Globus pallidus (tissue), 1 donor: Measurements from ENCODE around the gene SPDYE17.
A peak's percentile ranks its signal among the peaks of the same experiment; 100 is the strongest.
"Not testable (repeated sequence)": the region's sequence is repeated elsewhere in the genome, so short reads cannot be mapped to it uniquely, and the experiment has no call there.

Experiments used
- DNase-seq: peaks from one replicate; pipeline ENCODE4 v3.0.0-alpha.2; 2015; ENCODE audit warnings: low spot score

Gene SPDYE17, protein sequence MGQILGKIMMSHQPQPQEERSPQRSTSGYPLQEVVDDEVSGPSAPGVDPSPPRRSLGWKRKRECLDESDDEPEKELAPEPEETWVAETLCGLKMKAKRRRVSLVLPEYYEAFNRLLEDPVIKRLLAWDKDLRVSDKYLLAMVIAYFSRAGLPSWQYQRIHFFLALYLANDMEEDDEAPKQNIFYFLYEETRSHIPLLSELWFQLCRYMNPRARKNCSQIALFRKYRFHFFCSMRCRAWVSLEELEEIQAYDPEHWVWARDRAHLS

DNA sequence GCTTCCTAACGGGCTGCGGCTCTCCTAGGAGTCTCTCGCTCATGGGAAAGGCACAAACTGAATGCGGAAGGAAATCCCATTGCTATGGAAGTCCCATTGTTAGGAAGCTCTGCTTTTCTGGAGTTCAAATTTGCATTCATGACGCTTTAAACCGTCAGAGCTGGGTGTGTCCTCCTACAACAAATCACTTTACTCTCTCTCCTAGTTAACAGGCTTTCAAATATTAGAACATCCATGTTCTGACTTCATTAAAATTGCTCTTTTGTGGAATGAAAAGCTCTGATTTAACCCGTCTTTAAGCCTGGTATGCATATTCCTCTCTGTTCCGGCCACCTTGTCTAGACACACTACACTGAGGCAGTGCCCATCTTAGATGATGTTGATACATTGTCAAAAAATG lies at the start of gene SPDYE17:
SPDYE17 (minus strand) TSS at position 101 of the 400 bp plus-strand sequence. CDS start 1,791 bp downstream, outside the sequence.
- not testable (repeated sequence) for DNase-seq

DNA sequence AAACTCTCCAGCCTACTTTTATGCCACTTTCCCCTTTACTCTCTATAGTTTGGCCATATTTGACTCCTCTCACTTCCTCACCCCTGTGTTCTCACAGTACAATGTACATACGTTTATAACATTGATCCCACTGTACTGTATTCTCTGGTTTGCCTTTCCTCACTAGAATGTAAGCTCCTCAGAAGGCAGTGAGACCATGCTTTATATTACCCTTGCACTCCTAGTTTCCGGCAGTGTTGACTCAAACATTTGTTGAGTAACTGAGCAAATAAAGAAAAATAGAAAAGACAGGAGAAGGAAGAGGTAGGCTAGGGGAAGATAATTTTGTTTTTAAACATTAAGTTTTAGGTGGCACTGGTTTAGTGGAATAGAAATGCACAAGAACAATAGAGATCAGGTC lies 48.1 kb upstream of the SPDYE17 start:
- not testable (repeated sequence) for DNase-seq

DNA sequence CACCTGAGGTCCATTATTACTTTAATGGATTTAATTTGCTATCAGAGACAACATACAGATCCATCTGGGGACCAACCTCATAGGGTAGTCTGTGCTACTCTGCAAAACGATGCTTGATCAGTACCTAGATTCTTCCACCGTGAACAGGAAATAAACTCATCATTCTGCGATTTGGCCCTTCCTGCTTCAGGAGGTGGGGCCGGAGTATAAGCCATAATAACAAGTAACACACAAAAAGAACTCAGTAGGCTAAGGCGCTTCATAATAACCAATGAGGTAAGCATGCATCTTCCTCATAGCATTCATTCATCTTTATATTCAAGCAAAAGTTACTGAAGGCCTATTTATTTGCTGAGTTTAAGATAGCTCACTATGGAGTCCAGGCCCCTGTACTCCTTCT lies 47.5 kb upstream of the SPDYE17 start:
- DNase-seq: not testable (repeated sequence)

DNA sequence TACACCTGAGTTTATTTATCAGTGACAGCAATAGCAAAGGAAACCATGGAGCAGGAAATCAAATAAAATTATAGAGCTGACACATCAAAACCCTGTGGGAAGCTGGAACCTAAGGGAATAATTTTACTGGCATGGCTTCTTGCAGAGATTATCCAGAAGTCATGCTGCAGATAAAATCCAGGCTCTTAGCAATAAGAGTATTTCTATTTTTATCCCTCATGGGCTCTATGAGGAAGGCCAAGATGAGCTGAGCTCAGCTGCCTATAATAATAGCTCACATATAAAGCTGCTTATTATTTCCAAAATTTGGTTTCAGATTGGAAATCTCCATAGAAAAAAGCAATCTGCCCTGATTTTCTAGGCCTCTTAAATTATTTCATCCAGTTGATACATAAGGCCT lies 47.0 kb upstream of the SPDYE17 start:
- not testable (repeated sequence) for DNase-seq

DNA sequence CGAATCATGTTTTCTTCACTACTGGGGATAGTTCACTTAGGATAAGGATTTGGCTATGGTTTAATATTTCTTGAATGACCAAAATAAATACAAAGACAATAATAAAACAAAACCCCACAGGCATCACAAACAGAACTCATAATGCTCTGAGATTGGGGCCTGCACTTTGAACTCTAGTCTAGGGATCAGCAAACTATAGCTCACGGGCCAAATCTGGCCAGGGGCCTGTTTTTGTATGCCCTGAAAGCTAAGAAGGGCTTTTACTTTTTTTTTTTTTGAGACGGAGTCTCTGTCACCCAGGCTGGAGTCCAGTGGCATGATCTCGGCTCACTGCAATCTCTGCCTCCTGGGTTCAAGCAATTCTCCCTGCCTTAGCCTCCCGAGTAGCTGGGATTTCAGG lies 44.9 kb upstream of the SPDYE17 start:
- DNase-seq: not testable (repeated sequence)

DNA sequence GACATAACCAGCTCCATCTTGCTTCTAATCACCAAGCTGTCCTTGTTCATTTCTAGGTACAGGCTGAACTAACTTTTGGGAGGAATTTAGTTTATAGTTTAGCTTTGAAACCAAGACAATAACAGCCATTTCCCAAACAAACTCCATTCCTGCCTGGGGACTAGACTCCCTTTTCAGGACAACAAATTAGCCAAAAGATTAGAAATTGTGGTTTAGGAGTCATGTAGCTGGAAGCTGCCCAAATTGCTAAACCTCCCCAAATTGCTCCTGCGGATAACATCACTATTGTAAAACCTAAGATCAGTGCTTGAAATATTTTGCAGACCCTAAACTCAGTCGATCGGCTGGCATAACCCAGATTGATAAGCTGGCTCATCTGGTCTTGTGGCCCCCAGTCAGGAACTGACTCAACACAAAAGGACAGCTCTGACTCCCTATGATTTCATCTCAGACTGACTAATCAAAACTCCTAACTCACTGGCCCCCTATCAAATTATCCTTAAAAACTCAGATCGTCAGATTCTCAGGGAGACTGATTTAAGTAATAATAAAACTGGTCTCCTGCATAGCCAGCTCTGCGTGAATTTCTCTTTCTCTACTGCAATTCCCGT lies 42.7 kb upstream of the SPDYE17 start:
- not testable (repeated sequence) for DNase-seq

DNA sequence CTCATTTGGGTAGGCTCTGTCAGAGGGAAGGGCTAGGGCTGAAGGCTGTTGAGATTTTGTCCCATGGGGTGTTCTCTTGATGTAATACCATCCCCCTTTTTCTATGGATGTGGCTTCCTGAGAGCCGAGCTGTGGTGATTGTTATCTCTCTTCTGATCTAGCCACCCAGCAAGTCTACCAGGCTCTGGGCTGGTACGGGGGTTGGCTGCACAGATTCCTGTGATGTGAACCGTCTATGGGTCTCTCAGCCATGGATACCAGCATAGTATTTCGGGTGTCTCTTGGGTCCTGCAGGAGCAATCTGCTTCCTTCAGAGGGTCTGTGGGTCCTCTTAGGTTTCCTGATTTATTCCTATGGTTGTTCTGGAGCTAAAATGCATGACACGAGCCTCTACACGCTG lies 38.9 kb upstream of the SPDYE17 start:
- not testable (repeated sequence) for DNase-seq

DNA sequence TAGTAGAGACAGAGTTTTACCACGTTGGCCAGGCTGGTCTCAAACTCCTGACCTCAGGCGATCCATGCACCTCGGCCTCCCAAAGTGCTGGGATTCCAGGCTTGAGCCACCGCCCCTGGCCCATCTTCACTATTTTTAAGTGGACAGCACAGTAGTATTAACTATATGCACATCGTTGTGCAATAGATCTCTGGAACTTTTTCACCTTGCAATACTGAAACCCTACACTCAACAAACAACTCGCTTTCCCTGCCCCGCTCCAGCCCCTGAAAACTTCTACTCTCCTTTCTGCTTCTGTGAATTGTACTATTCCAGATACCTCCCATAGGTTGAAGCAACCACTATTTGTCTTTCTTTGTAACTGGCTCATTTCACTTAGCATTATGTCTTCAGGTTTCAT lies 33.7 kb upstream of the SPDYE17 start:
- not testable (repeated sequence) for DNase-seq

DNA sequence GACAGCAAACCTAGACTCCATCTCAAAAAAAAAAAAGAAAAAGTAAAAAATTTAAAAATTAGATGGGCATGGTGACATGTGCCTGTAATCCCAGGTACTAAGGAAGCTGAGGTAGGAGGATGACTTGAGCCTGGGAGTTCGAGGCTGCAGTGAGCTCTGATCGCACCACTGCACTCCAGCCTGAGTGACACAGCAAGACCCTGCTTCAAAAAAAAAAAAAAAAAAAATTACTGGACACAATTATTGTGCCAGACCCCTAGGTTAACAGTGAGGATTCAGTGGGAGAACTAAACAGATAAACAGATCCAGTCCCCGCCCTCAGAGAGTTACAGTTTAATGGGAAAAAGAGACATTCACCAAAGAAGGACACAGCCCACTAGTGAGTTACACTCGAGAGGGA lies 31.6 kb upstream of the SPDYE17 start:
- not testable (repeated sequence) for DNase-seq

DNA sequence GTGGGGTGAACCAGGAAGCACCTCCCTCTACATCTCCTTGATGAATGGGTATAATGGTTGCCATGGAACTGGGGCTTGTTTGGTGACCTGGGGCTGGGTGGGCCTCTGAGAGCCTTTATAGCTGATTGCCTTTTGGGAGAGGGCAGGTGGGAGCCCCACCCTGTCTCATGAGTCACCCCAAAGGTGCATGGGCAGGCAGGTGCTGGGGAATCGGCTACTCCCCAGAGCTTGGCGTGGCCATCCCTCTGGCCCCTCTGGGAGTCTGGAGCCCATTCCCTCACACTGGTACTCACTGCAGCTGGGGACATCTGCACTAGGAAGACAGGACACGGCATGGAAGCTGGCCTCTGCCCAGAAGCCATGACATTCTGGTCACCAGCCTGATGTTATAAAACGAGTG lies 30.4 kb upstream of the SPDYE17 start, which contains the start of gene SPDYE18:
SPDYE18 (minus strand) TSS at position 2 of the 400 bp plus-strand sequence. CDS start 2,046 bp downstream, outside the sequence.
- not testable (repeated sequence) for DNase-seq

DNA sequence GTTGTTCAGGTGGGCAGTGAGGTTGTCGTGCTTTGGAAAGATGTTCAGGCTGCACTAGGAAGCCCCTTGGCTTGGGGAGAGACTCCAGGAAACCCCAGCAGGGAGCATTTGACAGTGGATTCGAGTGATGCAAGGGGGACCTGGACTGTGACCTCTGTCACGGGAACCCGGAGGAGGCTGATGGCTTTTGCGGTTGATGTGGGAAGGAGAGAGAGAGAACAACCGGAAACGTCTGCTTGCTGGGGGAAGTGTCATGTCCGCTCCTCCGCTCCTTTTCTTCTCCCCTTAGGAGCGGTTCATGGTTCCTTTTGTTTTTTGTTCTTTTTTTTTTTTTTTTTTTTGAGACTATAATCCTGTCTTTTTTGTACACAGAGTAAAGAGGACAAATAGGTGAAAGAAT lies 5.8 kb downstream of the SPDYE17 start:
- not testable (repeated sequence) for DNase-seq

DNA sequence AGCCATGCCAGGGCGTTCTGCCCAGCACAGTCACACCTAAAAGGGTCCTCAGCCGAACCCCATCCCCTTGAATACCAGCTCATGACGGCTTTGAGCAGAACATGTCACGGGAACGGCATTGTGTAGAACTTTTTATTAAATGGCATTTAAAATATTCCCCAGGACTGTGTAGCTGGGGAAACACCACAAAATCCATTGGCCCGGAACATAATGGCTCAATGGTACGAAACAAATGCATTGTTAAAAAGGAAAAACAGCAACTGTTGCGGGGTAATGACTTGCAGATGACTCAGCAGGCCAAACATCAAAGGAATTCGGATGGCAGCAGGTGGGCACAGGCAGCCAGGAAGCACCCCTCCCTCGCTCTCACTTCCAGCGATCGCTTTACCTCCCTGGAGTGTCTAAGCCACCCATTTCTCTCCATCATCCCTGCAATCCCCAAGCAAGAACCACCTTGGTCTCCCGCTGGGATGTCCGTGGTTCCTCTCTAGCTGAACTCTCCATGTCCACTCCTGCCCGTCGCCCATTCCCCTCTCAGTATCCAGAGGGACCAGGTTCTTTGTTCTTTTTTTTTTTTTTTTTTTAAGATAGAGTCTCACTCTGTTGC lies 22.0 kb downstream of the SPDYE17 start:
- not testable (repeated sequence) for DNase-seq

DNA sequence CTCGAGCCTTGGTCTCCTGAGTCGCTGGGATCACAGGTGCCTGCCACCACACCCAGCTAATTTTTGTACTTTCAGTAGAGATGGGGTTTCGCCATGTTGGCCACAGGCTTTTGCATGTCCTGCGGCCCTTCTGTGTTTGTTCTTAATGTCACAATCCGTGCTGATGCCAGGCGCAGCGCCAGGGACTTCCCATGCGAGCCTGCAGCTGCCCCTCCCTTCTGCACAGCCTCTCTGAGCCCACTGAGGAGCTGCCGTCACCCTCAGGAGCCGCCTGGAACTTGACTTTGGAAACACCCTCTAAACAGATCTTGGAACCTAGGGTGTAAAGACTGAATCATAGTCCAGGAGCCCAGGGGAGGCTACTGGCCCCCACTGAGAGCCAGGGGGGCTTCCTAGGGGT lies 24.2 kb downstream of the SPDYE17 start:
- DNase-seq: peak; percentile 33

DNA sequence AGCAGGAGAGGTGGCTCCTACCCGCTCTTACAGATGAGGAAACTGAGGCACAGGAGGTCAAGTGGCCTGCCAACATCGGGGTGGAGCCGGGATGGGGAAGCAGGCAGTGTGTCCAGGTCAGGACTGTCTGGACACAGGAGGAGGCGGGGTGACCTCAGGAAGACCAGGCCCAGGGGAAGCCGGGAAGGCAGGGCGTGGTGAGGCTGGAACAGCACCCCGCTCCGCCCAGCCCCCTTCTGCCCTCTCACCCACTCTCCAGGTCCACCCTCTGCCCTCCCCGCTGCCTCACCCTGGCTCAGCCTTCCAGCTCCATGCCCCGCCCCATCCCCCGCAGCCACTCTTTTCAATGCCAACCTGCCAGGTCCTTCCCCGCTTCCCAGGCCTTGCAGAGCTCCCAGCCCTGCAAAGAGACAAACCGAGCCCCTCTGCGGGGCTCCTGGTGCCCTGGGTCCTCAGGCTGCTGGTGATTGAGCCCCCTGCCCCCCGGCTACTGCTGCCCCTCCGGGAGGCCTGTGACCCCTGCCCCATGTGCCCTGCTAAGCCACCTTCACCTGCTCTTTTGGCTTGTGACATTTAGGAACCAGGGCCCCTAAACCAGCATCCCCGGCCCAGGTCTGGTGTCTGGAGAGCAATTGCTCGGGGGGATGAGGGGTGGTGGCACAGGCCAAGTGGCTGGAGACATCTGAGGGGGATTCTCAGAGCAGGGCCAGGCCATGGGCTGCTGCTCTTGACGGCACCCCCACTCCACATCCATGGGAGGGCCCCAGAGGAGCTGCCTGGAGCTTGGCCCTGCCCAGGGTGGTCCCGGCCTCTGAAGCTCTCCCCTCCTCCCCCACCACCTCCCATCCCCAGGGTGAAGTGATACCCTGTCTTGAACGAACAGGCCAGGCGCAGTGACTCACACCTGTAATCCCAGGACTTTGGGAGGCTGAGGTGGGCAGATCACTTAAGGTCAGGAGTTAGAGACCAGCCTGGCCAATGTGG lies 25.7 kb downstream of the SPDYE17 start:
- not testable (repeated sequence) for DNase-seq

DNA sequence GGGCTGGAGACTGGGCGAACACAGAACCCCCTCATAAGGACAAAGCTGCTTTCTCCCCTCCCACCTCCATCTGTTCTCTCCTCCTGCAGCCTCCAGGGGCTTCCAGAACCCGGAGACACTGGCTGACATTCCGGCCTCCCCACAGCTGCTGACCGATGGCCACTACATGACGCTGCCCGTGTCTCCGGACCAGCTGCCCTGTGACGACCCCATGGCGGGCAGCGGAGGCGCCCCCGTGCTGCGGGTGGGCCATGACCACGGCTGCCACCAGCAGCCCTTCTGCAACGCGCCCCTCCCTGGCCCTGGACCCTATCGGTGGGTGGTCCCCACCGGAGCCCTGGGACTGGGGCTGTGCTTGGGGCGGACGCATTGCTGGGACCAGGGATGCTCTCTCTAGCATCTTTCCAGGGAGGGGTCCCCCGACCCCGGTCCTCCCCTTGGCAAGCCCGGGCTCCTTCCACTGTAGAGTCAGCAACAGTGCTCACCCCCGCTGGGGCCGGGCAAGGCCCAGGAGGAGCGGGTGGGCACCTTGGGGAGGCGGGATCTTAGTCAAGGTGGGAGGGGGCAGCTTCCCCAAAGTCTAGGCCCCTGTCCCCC lies 26.6 kb downstream of the SPDYE17 start:
- not testable (repeated sequence) for DNase-seq

DNA sequence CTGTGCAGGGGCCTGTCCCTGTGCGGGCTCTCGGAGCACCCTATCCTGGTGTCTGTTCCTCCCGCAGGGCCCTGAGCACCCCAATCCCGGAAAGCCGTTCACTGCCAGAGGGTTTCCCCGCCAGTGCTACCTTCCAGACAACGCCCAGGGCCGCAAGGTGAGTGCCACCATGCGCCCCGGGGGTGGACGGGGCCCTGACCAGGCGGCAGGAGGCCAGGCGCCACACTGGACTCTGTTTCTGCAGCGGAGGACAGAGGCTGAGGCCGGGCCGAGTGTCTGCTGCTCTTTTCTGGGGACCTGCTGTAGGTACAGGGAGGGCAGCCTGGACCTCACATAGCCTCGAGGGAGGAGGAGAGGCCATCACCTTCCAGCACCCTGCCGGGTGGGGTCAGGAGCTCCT lies 28.0 kb downstream of the SPDYE17 start:
- DNase-seq: not testable (repeated sequence)

DNA sequence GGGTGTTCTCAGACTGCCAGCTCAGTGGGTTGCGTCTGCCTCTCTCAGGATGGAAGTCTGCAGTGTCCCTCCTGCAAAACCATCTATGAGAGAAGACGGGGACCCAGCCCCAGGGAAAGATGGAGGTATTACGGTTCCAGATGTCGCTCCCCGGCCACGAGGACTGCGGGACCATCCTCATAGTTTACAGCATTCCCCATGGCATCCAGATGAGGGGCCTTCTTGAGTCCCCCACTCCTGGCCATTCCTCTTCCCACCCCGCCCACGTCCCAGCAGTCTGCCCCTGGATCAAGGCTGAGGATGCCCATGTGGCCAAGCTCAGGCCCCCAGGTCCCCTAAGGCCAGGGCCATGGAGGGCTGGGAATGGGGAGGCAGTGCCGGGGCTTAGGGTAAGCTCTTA lies 28.9 kb downstream of the SPDYE17 start:
- DNase-seq: not testable (repeated sequence)

DNA sequence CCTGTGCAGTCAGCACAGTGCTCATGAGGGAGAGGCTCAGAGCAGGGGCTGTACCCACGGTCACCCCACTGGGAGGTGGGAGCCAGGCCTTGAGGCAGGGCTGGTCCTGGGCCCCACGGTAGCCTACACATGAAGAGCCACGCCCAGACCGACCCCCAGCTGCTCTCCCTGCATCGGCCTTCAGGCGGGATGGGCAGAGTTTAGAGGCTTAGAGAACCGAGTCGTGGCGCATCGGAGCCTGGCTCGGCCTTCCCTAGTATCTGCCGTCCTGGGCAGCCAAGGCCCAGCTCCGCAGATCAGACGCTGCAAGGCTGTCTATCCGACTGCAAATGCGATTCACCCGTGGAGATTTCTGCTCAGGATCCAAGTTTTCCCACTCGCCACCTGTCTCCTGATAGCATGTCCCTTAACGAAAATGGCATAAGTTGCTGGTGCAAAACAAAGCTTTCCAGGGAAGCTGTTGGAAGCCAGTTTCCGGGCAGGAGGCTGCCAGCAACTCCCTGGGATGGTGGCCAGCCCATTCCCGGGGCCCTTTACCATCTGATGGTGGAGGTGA lies 29.4 kb downstream of the SPDYE17 start:
- not testable (repeated sequence) for DNase-seq

DNA sequence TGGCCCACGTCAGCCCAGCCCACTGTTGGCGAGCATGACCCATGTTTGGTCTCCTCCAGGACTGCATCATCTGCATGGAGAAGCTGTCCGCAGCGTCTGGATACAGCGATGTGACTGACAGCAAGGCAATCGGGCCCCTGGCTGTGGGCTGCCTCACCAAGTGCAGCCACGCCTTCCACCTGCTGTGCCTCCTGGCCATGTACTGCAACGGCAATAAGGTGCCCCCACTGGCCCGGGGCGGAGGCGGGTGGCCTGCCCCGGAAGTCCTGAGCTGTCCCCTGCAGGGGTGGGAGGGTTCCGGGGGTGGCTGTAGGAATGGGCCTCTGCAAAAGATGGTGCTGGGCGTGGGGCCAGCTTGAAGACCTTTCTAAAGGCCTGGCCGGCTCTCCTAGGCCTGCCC lies 30.1 kb downstream of the SPDYE17 start:
- not testable (repeated sequence) for DNase-seq

DNA sequence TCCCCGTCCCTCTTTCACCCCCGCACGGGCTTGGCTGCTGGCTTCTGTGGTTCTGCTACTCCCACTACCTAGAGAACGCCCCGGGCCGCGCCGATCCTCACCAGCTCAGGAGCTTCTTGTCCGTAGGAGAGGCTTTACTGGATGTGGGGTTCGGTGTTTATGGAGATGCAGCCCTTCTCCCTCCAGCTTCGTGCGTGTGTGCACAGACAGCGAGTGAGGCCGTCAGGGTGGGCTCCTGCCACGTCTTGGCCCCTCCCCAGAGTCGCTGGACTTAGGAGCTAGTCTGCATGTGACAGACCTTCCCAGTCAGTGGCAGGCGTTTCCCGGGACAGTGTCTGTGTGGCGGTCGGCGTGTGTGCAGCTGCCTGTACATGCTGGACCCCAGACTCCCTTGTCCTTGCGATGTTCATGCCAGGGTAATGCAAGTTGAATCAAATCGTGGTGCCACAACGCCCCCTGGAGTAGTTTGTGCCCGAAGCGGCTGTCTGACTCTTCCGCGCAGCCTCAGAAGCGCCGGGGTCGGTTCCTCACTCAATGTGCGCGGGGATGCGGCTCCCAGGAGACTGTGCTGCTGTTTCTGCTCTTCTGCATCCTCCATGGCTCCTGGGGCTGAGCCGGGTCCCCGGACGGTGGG lies 32.6 kb downstream of the SPDYE17 start:
- DNase-seq: not testable (repeated sequence)
